K562 (cell line): ENCODE results near the gene LDHAL6A. TPM values are rescaled to one million over a fixed set of nuclear protein-coding genes. Genes with fewer than 3 reads are reported as not detected.

Source experiments
- BRD4 ChIP-seq: fragments of 200-600 bp; sonication (generic); IDR thresholded peaks from 2 replicates; pipeline ENCODE4 v1.6.1; 2017; ENCODE audit warnings: inconsistent platforms
- EWSR1 ChIP-seq: fragments of 450-650 bp; IDR thresholded peaks from 2 replicates; pipeline ENCODE4 v1.6.1; 2018; ENCODE audit warnings: borderline replicate concordance, mild to moderate bottlenecking, low read depth, moderate library complexity; ENCODE audit not compliant: partially characterized antibody
- PTRF ChIP-seq: fragments of 450-650 bp; IDR thresholded peaks from 2 replicates; pipeline ENCODE4 v1.6.1; 2016; ENCODE audit warnings: mild to moderate bottlenecking, missing genetic modification characterization, missing compliant biosample characterization
- polyA plus RNA-seq, 8 experiments: library from polyadenylated mRNA; depleted of rRNA in 4 of 8; stranded (reverse) in 5 of 8; unstranded in 3 of 8; fragments of >200 nt; fragmentation: Nextera tagmentation in 2 of 8; fragmentation: Illumina TruSeq in 1 of 8; extraction: Ambion mirVana in 2 of 8; extraction: Trizol in 1 of 8; gene quantifications; 2 replicates each; pipeline versions ENCODE4 v1.2.1 to v1.2.3, GENCODE V29; 2011 to 2014; ENCODE audit warnings: inconsistent platforms in 1 of 8, missing spikeins in 1 of 8
- total RNA-seq, 7 experiments: library from RNA; depleted of rRNA in 6 of 7; stranded (reverse); fragments of >200 nt in 6 of 7; fragmentation: Illumina TruSeq in 2 of 7; extraction: Trizol in 2 of 7; gene quantifications; 2 replicates each; pipeline versions ENCODE4 v1.2.1 to v1.2.3, GENCODE V29; 2011 to 2021; ENCODE audit warnings: low replicate concordance in 1 of 7
- TF ChIP-seq, protein P1 (sequence below): fragments of 450-650 bp; IDR thresholded peaks from 2 replicates; pipeline ENCODE4 v1.6.1; 2016; ENCODE audit warnings: low read depth

The LDHAL6A gene
- total and polyA plus RNA-seq, 9 of the 15 experiments (the other 6 are each of a cell fraction or from before 2014, with no cell fraction given): 0.04 TPM; not detected in 8

DNA sequence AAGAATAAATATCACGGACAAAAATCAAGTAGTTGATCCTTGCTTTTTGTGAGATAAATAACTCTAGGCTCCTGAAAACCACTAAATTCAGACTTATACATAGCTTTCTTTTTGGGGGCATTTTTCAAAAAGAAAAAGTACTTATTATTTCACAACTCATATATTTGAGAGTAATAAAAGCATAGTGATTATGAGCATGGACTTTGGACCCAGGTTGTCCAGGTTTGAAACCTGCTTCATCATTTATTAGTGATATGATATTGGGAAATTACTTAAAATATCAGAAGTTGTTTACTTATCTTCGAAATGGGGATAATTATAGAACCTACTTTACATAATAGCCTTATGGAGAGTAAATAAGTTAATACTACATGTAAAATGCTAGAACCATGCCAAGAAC, 17.0 kb upstream of the LDHAL6A start (continued):
- TF ChIP-seq, protein P1, sequence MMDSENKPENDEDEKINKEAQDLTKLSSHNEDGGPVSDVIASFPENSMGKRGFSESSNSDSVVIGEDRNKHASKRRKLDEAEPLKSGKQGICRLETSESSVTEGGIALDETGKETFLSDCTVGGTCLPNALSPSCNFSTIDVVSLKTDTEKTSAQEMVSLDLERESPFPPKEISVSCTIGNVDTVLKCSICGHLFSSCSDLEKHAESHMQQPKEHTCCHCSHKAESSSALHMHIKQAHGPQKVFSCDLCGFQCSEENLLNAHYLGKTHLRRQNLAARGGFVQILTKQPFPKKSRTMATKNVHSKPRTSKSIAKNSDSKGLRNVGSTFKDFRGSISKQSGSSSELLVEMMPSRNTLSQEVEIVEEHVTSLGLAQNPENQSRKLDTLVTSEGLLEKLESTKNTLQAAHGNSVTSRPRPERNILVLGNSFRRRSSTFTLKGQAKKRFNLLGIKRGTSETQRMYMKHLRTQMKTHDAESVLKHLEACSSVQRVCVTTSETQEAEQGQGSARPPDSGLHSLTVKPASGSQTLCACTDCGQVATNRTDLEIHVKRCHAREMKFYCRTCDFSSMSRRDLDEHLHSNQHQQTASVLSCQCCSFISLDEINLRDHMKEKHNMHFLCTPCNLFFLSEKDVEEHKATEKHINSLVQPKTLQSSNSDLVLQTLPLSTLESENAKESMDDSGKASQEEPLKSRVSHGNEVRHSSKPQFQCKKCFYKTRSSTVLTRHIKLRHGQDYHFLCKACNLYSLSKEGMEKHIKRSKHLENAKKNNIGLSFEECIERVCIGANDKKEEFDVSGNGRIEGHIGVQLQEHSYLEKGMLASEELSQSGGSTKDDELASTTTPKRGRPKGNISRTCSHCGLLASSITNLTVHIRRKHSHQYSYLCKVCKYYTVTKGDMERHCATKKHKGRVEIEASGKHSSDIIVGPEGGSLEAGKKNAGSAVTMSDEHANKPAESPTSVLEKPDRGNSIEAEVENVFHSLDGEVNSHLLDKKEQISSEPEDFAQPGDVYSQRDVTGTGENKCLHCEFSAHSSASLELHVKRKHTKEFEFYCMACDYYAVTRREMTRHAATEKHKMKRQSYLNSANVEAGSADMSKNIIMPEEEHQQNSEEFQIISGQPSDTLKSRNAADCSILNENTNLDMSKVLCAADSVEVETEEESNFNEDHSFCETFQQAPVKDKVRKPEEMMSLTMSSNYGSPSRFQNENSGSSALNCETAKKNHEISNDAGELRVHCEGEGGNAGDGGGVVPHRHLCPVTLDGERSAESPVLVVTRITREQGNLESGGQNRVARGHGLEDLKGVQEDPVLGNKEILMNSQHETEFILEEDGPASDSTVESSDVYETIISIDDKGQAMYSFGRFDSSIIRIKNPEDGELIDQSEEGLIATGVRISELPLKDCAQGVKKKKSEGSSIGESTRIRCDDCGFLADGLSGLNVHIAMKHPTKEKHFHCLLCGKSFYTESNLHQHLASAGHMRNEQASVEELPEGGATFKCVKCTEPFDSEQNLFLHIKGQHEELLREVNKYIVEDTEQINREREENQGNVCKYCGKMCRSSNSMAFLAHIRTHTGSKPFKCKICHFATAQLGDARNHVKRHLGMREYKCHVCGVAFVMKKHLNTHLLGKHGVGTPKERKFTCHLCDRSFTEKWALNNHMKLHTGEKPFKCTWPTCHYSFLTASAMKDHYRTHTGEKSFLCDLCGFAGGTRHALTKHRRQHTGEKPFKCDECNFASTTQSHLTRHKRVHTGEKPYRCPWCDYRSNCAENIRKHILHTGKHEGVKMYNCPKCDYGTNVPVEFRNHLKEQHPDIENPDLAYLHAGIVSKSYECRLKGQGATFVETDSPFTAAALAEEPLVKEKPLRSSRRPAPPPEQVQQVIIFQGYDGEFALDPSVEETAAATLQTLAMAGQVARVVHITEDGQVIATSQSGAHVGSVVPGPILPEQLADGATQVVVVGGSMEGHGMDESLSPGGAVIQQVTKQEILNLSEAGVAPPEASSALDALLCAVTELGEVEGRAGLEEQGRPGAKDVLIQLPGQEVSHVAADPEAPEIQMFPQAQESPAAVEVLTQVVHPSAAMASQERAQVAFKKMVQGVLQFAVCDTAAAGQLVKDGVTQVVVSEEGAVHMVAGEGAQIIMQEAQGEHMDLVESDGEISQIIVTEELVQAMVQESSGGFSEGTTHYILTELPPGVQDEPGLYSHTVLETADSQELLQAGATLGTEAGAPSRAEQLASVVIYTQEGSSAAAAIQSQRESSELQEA: no peak
- no peak for TF ChIP-seq PTRF (tag)
- TF ChIP-seq EWSR1: no peak
- TF ChIP-seq BRD4: no peak
